Pons (tissue), 1 donor: Measurements from ENCODE around the gene MTCH2.

Source experiments
- DNase-seq: peaks from one replicate; pipeline ENCODE4 v3.0.0-alpha.2; 2016; ENCODE audit warnings: low spot score

MTCH2 gene

DNA sequence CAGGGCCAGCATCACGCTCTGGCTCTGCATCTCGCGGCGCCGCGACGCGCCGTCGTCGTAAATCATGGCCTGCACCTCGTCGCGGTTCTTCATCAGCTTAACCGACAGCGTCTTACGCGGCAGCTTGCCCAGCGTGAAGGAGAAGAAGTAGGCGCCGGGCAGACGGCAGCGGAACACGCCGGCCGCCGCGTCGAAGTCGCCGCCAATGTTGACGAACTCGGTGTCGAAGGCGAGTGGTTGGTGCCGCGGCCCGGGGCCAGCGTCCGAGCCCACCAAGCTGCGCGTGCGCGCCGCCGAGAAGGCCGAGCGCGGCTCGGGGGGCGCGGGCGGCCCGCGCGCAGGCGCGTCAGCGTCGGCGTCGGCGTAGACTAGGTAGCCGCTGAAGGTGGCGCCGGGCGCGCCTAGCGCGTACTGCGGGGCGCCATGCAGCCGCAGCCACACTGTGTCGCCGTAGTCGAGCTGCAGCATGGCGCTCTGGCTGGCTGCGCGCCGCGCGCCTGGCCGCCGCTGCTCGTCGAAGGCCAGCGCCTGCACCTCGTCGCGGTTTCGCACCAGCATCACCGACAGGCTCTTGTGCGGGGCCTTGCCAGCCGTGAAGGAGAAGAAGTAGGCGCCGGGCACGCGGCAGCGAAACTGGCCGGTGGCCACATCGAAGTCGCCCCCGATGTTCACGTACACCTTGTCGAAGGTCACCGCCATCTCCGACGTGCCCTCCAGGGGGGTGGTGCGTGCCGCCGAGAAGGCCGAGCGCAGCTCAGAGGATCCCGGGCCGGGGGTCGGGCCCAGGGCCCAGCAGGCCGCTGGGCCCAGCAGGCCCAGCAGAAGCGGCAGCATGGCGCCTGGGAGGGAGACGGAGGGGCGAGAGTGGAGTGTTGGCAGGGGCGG lies 52.1 kb downstream of the MTCH2 start:
- no peak for DNase-seq

GRCh38 chr11:47589584-47589976 lies 52.8 kb downstream of the MTCH2 start:
- no peak for DNase-seq

GRCh38 chr11:47589118-47589517 lies 53.2 kb downstream of the MTCH2 start:
- no peak for DNase-seq

DNA sequence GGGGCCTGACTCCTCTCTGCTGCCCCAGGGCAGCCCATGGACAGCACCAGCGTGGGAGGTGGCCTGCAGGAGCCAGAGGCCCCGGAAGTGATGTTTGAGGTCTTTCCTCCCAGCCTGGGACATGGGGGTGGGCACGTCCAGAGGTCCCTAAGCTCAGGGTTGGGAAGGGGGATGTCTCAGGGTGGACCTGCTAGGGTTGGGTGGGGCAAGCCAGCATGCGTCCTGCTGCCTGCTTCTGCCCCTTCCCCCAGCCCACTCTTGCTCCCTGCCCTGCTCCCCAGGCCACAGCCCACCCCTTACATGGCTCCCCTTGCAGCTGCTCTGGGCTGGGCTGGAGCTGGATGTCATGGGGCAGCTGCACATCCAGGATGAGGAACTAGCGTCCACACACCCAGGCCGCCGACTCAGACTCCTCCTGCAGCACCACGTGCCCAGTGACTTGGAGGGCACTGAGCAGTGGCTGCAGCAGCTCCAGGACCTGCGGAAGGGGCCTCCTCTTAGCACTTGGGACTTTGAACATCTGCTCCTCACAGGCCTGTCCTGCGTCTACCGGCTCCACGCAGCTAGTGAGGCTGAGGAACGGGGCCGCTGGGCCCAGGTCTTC lies 54.5 kb downstream of the MTCH2 start:
- DNase-seq = peak; percentile 65

GRCh38 chr11:47587039-47587716 lies 55.2 kb downstream of the MTCH2 start:
- DNase-seq = peak; percentile 36

GRCh38 chr11:47586098-47586855 lies 56.1 kb downstream of the MTCH2 start, which contains the start of gene FAM180B:
Gene FAM180B (plus strand): TSS chr11:47586678. CDS start chr11:47586769, 91 bp downstream.
- DNase-seq = no peak

DNA sequence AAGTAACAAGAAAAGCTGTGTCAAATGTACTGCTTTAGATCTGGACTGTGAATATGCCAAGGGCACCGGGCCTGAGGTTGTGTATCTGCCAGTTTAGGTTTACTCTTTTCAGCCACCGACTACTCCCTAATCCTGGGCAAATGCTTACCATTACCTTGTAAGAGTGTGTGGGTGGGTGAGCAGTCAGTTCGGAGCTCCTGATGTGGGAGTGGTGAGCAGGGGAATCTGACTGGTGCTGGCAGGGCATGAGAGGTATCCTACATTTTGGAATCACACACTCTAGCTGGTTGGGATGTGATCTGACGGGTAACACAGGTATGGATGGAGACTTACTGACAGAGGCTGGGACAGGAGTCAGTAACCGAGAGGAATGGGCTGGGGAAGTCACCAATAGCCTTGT lies 58.5 kb downstream of the MTCH2 start:
- DNase-seq = no peak

DNA sequence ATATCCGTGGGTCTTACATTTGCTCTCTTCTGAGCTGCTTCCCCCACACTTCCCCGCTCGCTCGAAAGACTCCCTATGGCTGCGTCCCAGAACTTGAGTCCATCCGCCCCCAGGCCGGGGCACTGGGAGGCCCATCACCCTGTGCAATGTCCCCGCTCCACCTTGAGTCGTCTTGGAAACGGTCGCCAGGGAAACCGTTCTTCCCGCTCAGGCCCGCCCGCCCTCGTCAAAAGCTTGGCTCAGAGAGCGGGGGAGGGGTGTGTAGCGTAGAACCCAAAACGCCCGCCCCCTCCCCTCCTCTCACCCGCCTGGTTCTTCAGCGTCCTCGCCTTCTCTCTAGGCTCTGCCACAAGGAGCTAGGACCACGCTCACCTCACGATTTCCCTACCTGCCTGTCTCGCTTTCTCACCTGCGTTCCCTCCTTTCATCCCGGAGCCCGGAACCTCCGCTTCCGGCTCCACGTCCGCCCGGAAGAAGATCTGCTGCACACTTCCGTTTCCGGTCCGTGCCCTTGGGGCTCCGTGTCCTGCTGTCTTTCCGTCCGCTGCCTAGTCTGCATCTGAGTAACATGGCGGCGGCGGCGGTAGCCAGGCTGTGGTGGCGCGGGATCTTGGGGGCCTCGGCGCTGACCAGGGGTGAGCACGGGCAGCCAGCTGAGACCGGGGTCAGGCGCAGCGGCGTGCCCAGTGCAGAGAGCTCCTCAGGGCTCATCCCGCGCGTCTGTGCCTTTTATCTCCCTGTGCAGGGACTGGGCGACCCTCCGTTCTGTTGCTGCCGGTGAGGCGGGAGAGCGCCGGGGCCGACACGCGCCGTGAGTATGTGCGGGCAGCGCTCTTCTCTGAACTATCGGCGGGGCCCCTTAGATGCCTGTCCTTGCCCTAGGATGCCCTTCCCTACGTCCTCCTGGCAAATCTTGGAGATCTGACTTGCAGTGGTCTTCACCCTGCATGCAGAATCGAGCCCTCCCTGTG lies 63.5 kb downstream of the MTCH2 start, which contains the start of the genes KBTBD4 and NDUFS3:
Gene KBTBD4, minus strand, starts transcription at position 447 of the 971 bp plus-strand sequence. Its CDS starts 19 bp downstream, at position 428.
Gene NDUFS3, plus strand, starts transcription at position 551 of the 971 bp plus-strand sequence. Its CDS starts 18 bp downstream, at position 569.
- DNase-seq = peak; percentile 90

DNA sequence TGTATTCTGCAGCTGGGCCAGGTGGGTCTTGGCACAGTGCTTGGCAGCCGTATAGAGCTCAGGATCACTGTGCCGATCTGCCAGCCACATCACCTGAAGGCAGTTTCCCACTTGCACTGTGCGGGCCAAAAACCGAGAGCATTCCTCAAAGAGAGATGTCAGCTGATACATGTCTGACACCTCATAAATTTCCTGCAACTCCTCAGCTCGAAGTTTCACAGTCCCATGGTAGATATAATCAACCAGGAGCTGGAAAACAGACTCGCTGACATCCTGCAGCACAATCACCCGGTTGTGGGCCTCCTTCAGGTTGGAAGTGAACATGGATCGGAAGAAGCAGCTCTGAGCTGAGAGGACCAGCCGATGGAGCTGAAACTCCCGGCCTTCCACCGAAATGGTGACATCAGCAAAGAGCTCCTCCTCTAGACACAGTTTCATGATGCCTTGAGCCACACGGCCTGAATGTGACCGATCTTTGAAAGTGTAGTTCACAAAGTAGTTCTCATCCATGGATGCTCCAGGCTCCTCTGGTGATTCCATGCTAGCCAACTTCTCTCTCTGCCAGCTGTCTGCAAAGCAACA lies 64.8 kb downstream of the MTCH2 start:
- no peak for DNase-seq

- DNase-seq = peak; percentile 60
Observed at GRCh38 chr11:47573321-47573720, 69.0 kb downstream of the MTCH2 start.

GRCh38 chr11:47572715-47573255 lies 69.6 kb downstream of the MTCH2 start:
- DNase-seq = no peak

DNA sequence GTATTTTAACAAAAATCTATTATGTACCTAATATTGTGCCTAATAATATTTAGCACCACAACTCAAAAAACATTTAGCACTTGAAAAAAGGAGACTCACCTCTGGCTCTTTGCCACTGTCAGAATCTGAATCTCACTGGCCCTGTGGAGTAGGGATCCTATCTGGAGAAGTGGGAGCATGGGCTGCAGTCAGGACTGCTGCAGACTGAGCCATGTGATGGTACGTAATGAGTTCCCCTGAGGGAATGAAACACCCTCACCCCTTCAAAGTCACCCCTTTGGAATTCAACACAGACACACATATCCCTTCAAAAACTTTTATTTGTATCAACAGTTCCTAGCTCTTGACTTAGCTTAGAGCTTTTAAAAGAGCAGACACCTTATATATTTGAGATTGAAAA lies 70.5 kb downstream of the MTCH2 start:
- DNase-seq = no peak

GRCh38 chr11:47571357-47571729 lies 71.0 kb downstream of the MTCH2 start:
- no peak for DNase-seq

DNA sequence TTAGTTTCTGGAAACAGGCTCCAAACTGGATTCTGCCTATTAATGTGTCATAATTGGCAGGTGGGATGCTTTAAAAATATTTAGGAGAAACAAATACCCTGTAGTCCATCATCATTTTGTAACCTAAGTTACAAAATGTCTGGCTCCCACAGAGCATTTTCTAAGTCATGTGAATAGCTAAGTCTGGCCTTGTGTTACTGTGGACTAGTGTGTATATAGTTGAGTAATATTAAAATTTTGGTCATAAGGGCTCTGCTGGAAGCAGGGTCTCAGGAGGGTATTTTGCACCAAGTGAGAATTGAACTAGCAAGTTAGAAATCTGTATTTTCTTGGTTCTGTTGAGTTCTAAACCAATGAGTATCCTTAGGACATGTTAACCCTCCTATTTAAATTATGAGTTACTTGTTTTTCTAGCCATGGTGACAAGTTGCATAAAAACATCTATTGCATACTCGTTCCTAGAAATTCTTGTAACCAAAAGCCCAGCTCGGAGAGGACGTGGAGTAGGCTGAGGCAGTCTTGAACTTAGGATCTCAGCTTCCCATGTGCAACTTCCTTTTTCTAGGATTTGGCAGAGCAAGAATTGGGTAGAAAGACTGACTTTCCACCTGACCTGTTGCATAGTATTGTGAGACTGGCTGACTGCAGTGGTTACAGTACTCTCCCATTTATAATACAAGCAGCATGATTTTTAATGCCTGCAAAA lies 71.6 kb downstream of the MTCH2 start:
- DNase-seq = no peak

- no peak for DNase-seq
Observed at GRCh38 chr11:47569646-47570045, 72.7 kb downstream of the MTCH2 start.
